Activated gamma-delta T cell treated with anti-CD3 and anti-CD28 coated beads, Interleukin-2, amount 50 U/mL, for 16 hours (primary cell): Measurements from ENCODE around the gene RANBP1.

ENCODE experiments used
- DNase-seq: peaks from one replicate; pipeline ENCODE4 v3.0.0-alpha.2; 2020; ENCODE audit warnings: low read depth

RANBP1 gene

GRCh38 chr22:20089226-20089976 is 26.5 kb upstream of the RANBP1 start:
- DNase-seq: no peak

GRCh38 chr22:20089977-20090729 is 25.8 kb upstream of the RANBP1 start:
- DNase-seq: no peak

GRCh38 chr22:20090730-20091240 is 25.1 kb upstream of the RANBP1 start:
- DNase-seq: no peak

GRCh38 chr22:20091690-20092476 is 24.0 kb upstream of the RANBP1 start:
- DNase-seq: no peak

GRCh38 chr22:20092477-20092854 is 23.4 kb upstream of the RANBP1 start:
- no peak for DNase-seq

GRCh38 chr22:20093418-20094196 is 22.3 kb upstream of the RANBP1 start:
- DNase-seq: no peak

GRCh38 chr22:20094197-20094807 is 21.6 kb upstream of the RANBP1 start:
- DNase-seq: no peak

- DNase-seq: no peak
Observed at GRCh38 chr22:20095521-20095920, 20.4 kb upstream of the RANBP1 start.

- DNase-seq: no peak
Observed at GRCh38 chr22:20096574-20097420, 19.1 kb upstream of the RANBP1 start.

- no peak for DNase-seq
Observed at GRCh38 chr22:20099099-20099711, 16.7 kb upstream of the RANBP1 start.

GRCh38 chr22:20101638-20102037 is 14.3 kb upstream of the RANBP1 start:
- no peak for DNase-seq

GRCh38 chr22:20102203-20102780 is 13.6 kb upstream of the RANBP1 start:
- DNase-seq: no peak

GRCh38 chr22:20105456-20106204 is 10.3 kb upstream of the RANBP1 start:
- DNase-seq: no peak

GRCh38 chr22:20106205-20106848 is 9.6 kb upstream of the RANBP1 start:
- no peak for DNase-seq

GRCh38 chr22:20106849-20107237 is 9.1 kb upstream of the RANBP1 start:
- DNase-seq: no peak

- no peak for DNase-seq
Observed at GRCh38 chr22:20107471-20107901, 8.4 kb upstream of the RANBP1 start.

GRCh38 chr22:20107951-20108756 is 7.8 kb upstream of the RANBP1 start:
- DNase-seq: no peak
